ENCODE measurements around the gene CDX2. TPM values are rescaled to one million over a fixed set of nuclear protein-coding genes. Genes with fewer than 3 reads are reported as not detected.

CDX2 gene
- total and polyA plus RNA-seq, 4 donors, result not detected

GRCh38 chr13:27976362-27977091, 7.4 kb upstream of the CDX2 start (continued):
- TF ChIP-seq FOXA2 (IDR thresholded peaks at IDR 0.05), result no peak

GRCh38 chr13:27975564-27976361, 6.6 kb upstream of the CDX2 start:
- 5% methylated on average over 51 of the region's 51 CpGs for WGBS
- TF ChIP-seq, protein P1, sequence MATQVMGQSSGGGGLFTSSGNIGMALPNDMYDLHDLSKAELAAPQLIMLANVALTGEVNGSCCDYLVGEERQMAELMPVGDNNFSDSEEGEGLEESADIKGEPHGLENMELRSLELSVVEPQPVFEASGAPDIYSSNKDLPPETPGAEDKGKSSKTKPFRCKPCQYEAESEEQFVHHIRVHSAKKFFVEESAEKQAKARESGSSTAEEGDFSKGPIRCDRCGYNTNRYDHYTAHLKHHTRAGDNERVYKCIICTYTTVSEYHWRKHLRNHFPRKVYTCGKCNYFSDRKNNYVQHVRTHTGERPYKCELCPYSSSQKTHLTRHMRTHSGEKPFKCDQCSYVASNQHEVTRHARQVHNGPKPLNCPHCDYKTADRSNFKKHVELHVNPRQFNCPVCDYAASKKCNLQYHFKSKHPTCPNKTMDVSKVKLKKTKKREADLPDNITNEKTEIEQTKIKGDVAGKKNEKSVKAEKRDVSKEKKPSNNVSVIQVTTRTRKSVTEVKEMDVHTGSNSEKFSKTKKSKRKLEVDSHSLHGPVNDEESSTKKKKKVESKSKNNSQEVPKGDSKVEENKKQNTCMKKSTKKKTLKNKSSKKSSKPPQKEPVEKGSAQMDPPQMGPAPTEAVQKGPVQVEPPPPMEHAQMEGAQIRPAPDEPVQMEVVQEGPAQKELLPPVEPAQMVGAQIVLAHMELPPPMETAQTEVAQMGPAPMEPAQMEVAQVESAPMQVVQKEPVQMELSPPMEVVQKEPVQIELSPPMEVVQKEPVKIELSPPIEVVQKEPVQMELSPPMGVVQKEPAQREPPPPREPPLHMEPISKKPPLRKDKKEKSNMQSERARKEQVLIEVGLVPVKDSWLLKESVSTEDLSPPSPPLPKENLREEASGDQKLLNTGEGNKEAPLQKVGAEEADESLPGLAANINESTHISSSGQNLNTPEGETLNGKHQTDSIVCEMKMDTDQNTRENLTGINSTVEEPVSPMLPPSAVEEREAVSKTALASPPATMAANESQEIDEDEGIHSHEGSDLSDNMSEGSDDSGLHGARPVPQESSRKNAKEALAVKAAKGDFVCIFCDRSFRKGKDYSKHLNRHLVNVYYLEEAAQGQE (IDR thresholded peaks at IDR 0.05), result no peak
- no peak for TF ChIP-seq NR2F2 (IDR thresholded peaks at IDR 0.05)
- no peak for TF ChIP-seq EGR1 (IDR thresholded peaks at IDR 0.05; ENCODE audit: low read depth in 2 of 2)
- TF ChIP-seq FOXA1 (IDR thresholded peaks at IDR 0.05), result no peak
- TF ChIP-seq, protein P2, sequence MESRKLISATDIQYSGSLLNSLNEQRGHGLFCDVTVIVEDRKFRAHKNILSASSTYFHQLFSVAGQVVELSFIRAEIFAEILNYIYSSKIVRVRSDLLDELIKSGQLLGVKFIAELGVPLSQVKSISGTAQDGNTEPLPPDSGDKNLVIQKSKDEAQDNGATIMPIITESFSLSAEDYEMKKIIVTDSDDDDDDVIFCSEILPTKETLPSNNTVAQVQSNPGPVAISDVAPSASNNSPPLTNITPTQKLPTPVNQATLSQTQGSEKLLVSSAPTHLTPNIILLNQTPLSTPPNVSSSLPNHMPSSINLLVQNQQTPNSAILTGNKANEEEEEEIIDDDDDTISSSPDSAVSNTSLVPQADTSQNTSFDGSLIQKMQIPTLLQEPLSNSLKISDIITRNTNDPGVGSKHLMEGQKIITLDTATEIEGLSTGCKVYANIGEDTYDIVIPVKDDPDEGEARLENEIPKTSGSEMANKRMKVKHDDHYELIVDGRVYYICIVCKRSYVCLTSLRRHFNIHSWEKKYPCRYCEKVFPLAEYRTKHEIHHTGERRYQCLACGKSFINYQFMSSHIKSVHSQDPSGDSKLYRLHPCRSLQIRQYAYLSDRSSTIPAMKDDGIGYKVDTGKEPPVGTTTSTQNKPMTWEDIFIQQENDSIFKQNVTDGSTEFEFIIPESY (IDR thresholded peaks at IDR 0.05), result no peak
- TF ChIP-seq SP1 (IDR thresholded peaks at IDR 0.05), result no peak
- no peak for TF ChIP-seq GABPA (IDR thresholded peaks at IDR 0.05 in 1 of 2, conservative IDR thresholded peaks at IDR 0.05 in 1 of 2)
- no peak for TF ChIP-seq TAF1 (conservative IDR thresholded peaks at IDR 0.05)
- TF ChIP-seq, protein P3, sequence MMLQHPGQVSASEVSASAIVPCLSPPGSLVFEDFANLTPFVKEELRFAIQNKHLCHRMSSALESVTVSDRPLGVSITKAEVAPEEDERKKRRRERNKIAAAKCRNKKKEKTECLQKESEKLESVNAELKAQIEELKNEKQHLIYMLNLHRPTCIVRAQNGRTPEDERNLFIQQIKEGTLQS (IDR thresholded peaks at IDR 0.05), result no peak
- no peak for TF ChIP-seq FOXA2 (IDR thresholded peaks at IDR 0.05)
- no peak for TF ChIP-seq RAD21 (IDR thresholded peaks at IDR 0.05)
- TF ChIP-seq, protein P4, sequence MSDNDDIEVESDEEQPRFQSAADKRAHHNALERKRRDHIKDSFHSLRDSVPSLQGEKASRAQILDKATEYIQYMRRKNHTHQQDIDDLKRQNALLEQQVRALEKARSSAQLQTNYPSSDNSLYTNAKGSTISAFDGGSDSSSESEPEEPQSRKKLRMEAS (IDR thresholded peaks at IDR 0.05), result no peak
- TF ChIP-seq RXRA (IDR thresholded peaks at IDR 0.05), result no peak
- no peak for TF ChIP-seq HNF4A (conservative IDR thresholded peaks at IDR 0.05)
- TF ChIP-seq HNF4G (IDR thresholded peaks at IDR 0.05), result no peak
- no peak for TF ChIP-seq YY1 (IDR thresholded peaks at IDR 0.05)
- TF ChIP-seq CTCF (IDR thresholded peaks at IDR 0.05; ENCODE audit: low read depth, low read length, missing input control), result no peak
- no peaks in the 10 kb centered on the region for H3K36me3 ChIP-seq (ENCODE audit: control insufficient read depth in 4 of 4, insufficient read depth in 3 of 4, low read depth in 1 of 4, low read length in 3 of 4)
- H3K27me3 ChIP-seq (ENCODE audit: control insufficient read depth in 4 of 4, insufficient read depth in 4 of 4, low read length in 3 of 4), result peaks cover 18 to 45% (median 24%) of the 10 kb centered on the region in 4 donors
- no peak overlapping the region for H3K9ac ChIP-seq (ENCODE audit: low read depth in 1 of 2, low read length in 2 of 2)
- no peaks in the 10 kb centered on the region for H3K9me3 ChIP-seq (ENCODE audit: control insufficient read depth in 4 of 4, low read length in 3 of 4)
- H3K4me1 ChIP-seq (ENCODE audit: control insufficient read depth in 4 of 4, insufficient read depth in 4 of 4, low read length in 3 of 4), result peaks cover 6 to 36% (median 28%) of the 10 kb centered on the region in 4 donors
- peak overlapping the region in 1 of 3 donors; percentile 9 for H3K4me3 ChIP-seq (ENCODE audit: low read depth in 1 of 3, low read length in 3 of 3)
- no peak overlapping the region for H3K27ac ChIP-seq (ENCODE audit: low read depth in 1 of 2, low read length in 2 of 2)
- no peak for DNase-seq (ENCODE audit: low spot score)
